GM19240 (cell line): ENCODE data around the gene C5orf34.
"Not testable (repeated sequence)": the region's sequence is repeated elsewhere in the genome, so short reads cannot be mapped to it uniquely, and the experiment has no call there.

Experiments used
- DNase-seq: peaks from one replicate; pipeline ENCODE4 v3.0.0; 2011; ENCODE audit warnings: low spot score; ENCODE audit not compliant: insufficient read length

C5orf34 gene

DNA sequence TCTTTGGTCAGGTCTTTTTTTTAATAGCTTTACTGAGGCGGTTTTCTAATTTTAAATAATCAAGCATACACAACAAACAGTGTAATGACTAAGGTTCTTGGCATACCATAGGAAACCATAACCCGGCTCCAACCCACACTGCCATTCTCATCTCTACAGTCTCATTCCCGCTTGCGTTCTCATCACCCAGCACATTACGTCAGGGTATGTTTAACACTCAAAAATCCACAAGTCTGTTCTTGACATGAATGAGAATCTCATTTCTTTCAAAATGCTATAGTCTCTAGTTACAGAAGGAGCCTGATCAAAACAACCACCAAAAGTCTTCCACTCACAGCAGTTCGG is 505 bp downstream of the C5orf34 start:
- no peak for DNase-seq

DNA sequence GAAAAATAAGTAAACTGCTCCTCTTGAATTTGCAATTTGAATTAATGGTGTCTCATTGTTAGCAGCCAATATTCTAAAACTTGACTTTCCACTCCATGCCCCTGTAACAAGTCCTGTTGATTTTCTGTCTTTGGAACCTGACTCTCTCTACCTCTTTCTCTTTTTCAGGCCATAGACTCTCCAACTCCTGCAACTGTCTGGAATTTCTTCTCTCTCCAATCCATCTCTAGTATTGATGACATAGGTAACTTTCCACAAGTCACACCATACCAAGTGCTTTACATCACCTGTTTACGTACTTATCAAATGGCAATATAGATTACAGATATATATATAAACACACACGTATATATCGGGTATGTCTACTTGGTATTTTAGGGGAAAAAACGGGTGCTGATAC is 923 bp downstream of the C5orf34 start:
- DNase-seq, result no peak

DNA sequence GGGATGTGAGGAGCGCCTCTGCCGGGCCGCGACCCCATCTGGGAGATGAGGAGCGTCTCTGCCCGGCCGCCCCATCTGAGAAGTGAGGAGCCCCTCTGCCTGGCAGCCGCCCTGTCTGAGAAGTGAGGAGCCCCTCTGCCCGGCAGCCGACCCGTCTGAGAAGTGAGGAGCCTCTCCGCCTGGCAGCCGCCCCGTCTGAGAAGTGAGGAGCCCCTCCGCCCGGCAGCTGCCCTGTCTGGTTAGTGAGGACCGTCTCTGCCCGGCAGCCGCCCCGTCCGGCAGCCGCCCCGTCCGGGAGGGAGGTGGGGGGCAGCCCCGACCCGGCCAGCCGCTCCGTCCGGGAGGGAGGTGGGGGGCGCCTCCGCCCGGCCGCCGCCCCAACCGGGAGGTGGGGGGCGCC is 3.9 kb downstream of the C5orf34 start:
- DNase-seq, result not testable (repeated sequence)

DNA sequence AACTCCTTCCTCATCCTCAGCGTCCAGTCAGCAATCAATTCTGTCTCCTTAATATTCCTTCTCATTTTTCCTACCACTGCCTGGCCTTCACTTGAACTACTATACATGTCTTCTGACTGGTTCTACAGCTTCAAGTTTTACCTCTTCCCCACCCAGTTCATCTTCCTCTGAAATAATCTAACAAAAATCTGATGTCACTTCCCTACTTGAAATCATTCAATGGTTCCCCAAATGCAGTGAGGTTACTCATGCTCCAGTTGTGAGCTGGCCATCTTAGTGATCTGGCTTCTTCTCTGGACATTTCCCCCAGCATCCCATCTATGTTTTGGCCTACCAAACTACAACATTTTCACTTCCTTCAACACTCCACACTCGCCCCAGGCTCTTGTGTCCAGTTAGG is 16.4 kb downstream of the C5orf34 start:
- DNase-seq, result no peak

DNA sequence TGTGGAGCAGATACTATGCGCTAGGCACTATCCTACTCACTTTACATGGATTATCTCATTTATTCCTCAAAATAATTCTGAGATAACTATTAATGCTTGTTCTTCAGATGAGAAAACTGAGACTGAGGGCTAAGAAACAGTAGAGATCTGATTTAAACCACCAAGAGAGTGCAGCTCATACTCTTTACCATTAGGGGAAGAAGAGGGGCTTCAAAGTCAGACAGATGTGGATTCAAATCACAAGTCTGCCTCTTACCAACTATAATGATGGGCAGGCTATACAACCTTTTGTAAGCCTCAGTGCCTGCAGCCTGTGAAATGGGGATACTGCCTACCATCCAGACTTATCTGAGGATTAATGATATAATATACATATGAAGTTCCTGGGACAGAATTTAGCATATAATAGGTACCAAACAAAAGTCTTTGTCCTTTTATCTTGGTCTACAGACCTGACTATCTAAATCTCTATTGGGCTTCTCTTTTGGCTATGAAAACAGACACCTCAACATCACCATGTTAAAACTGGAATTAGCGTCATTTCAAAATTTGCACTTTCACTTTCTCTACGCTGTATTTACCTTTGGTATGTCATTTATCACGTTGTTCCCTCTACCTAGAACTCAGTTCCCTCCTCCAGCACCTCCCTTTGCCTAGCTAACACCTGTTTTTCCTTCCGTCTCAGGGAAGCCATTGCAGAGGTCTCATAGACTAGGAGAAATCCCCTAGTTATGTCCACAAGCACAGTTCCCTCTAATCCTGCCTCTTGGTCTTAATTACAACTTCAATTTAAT is 17.4 kb downstream of the C5orf34 start:
- DNase-seq, result no peak

DNA sequence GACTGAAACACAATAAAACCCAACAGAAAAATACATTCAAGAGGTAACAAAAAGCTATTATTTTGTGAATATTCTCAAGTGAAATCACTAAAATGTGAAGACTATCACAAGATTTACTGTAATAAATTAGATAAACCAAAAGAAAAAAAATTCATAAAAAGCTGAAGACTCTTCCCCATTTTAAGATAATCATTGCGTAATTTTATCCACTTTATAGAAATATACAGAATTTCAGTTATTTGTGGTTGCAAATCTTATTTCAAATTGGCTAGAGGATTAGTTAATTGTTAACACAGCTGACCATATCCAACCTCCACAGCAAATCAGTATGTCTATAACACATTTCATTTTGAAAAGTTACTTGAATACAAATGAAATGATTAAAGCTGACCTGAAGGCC is 23.6 kb downstream of the C5orf34 start:
- DNase-seq, result no peak

DNA sequence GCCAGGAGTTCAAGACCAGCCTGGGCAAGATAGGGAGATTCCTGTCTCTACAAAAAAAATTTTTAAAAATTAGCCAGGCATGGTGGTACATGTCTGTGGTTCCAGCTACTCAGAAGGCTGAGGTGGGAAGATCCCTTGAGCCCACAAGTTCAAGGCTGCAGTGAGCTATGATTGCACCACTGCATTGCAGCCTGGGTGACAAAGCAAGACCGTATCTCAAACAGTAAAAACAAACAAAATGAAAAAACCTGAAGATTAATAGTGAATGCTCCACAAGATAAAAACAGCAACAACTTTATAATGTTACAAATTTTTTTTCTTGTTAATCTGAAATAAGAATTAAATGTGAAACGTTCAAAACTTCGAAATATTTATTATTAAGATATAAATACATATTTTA is 28.6 kb downstream of the C5orf34 start:
- no peak for DNase-seq

DNA sequence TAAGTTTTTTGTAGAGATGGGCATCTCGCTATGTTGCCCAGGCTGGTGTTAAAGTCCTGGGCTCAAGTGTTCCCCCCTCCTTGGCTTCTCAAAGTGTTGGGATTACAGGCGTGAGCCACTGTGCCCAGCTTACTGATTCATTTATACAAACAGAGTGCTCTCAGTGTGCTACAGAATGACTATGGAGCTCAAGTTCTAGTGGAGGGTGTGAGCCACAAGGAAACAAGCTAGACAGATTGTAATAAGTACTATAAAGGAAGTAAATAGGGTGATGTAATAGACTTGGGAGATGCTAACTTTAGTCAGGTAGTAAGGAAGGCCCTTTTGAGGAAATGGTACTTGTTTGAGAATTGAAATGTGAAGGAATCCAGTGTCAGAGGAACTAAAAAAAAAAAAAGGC is 29.5 kb downstream of the C5orf34 start:
- no peak for DNase-seq

DNA sequence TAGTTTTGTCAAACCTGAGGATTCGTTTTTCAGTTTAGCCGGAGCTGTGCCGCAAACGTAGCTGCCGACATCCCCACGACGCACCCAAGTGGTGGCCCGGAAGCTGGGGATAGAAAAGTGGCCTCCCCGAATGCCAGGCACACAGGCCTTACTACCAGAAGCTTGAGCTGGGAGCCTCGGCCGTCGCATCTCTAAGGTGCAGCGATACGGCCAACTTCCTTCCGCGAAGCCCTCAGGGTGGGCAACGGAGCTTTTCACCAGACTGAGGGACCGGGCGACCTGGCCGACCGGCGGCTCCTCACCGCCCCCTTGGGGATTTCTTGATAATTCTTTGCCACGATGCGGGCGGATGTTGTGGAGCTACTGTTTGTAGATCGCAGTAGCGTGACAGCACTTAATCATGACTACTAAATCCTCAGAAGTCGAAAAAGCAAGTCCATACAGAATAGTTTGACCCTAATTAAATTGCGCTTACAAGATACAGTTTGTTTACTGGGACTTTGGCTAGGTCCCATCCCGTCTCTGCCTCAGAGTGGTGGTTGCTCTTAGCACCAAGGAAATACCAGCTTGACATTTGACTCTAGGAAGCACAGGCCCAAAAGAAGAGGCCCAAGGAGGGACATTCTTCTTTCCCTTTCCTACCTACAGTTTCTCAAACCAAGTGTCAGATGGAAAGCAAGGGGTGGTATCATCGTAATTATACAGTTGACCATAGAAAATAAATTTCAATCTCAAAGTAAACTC is 30.7 kb downstream of the C5orf34 start:
- peak; percentile 53 for DNase-seq

DNA sequence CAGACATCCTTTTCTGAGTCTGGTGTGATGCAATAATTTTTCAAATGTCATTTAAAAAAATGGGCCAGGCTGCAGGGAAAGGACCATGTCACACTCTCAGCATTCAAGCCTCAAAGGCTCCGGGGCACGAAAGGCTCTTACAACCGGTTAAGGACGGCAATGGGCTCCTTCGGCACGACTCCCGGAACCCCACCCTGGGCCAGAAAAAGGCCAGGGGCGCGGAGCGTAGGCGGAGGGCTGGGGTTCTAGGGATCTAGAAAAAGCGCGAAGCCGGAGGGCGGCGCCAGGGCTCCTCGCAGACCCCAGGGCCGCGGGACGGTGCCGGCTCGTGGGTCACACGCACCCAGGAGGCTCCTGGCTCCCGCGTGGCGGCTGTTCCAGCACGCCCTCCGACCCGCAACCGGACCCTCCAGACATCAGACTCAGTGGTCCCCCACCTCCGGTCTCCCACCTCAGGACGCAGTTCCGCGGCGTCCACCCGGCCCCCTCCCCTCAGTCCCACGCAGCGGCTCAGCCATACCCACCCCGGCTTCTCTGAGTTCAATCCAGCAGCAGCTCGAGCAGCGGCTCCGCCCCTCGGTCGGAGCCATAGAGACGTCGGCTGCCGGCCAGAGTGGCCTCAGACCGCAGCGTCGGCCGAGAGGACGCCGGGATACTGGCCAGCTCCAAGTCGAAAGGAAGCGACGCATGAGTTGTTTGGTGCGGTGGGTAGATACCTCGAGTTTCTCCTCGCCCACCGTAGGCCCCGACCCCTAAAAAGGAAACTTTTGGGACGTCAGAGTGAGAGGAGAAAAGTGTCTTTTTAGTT is 31.4 kb downstream of the C5orf34 start, which contains the start of gene TMEM267:
Gene TMEM267, minus strand, starts transcription at position 568 of the 808 bp plus-strand sequence. CDS start 29,896 bp downstream, outside the sequence.
- DNase-seq, result peak; percentile 59

DNA sequence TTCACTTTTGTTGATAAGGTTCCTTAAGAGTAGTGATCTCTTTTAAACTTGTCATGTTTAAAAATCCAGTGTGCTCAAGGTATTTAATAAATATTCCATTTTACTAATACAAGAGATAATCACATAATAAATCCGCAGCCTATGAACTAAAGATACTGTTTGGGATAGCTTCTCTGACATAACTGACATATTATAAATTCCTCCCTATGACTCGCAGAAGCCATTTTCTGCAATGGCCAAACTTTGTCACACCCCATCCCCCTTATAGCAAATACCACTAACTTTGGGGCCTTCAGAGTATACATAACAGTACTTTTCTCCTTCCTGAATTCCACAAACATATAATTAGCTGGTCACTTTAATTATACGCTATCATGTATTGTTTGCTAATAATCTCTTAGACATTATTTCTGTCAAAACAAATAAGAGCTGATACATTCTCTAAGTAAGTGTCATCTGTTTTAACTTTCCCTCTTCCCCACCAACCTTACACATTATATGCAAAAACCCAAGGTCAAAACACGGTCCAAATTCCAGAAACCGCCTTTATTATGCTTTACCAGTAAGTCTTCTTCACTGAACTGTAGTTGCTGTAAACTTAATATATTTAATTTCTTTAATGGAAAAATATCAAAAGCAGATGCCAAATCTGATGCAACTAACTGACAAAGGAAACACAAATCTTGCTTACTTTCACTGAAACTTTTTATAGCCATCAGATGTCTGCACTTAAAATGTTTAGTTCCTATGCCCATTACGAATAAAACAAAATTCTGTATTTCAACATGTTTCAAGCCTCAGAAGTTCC is 32.3 kb downstream of the C5orf34 start:
- DNase-seq, result no peak

DNA sequence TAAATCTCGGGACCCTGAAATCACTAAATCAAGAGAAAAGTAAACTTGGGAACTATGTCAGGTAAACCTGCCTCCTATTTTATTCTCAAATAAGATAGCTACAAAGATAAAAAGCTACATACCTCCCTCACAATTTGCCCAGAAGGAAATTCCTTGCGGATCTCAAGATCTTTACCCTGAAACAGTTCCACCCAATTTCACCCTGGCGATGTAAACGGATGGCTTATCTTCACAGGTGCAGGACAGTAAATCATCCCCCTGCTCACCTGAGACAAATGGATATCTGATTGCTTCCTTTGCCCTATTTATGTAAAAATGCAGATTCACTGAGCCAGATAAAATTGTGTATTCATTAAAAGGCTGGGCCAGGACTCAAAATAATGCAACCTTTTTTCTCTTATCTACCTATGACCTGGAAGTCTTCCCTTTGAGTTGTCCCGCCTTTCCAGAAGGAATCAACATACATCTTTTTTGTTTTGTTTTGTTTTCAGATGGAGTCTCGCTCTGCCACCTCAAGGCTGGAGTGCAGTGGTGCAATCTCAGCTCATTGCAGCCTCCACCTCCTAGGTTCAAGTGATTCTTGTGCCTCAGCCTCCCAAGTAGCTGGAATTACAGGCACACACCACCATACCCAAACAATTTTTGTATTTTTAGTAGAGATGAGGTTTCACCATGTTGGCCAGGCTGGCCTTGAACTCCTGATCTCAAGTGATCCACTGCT is 45.1 kb downstream of the C5orf34 start:
- DNase-seq, result no peak

DNA sequence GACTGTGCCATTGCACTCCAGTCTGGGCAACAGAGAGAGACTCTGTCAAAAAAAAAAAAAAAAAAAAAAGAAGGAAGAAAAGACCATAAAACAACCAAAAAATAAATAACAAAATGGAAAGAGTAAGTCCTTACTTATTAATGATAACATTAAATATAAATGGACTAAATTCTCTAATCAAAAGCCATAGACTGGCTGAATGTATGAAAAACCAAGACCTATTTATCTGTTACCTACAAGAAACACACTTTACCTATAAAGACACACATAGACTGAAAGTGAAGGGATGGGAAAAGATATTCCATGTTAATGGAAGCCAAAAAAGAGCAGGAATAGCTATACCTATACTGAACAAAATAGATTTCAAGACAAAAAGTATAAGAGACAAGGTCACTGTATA is 47.8 kb downstream of the C5orf34 start:
- DNase-seq, result no peak

DNA sequence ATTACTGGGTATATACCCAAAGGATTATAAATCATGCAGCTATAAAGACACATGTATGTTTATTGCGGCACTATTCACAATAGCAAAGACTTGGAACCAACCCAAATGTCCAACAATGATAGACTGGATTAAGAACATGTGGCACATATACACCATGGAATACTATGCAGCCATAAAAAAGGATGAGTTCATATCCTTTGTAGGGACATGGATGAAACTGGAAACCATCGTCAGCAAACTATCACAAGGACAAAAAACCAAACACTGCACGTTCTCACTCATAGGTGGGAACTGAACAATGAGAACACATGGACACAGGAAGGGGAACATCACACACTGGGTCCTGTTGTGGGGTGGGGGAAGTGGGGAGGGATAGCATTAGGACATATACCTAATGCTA is 49.5 kb downstream of the C5orf34 start:
- DNase-seq, result not testable (repeated sequence)

DNA sequence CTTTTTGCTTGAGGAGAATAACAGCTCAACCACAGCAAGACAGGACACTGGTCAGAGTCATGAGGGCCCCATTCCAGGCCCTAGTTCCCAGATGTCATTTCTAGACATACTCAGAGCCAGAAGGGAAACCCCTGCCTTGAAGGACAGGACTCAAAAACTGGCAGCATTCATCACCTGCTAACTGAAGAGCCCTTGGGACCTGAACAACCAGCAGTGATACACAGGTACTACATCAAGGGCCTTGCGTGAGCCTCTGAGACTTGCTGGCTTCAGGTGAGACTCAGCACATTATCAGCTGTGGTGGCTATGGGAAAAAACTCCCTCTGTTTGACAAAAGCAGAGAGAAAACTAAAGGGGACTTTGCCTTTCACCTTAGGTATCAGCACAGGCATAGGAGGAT is 53.9 kb downstream of the C5orf34 start:
- no peak for DNase-seq

DNA sequence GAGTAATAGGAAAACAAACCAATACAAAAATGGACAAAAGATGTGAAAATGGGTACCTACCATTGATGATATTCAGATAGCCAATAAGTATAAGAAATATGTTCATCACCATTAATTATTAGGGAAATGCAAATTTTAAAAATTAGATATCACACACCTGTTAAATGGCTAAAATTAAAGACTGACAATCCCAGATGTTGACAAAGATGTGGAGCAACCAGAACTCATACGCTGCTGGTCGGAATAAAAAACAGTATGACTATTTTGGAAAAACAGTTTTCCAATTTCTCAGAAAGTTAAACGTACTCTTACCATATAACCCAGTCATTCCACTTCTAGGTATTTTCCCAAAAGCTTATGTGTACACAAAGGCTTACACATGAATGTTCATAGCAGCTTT is 58.4 kb downstream of the C5orf34 start:
- DNase-seq, result no peak

DNA sequence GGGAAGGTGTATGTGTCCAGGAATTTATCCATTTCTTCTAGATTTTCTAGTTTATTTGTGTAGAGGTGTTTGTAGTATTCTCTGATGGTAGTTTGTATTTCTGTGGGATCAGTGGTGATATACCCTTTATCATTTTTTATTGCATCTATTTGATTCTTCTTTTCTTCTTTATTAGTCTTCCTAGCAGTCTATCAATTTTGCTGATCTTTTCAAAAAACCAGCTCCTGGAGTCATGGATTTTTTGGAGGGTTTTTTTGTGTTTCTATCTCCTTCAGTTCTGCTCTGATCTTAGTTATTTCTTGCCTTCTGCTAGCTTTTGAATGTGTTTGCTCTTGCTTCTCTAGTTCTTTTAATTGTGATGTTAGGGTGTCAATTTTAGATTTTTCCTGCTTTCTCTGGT is 73.4 kb downstream of the C5orf34 start:
- DNase-seq, result not testable (repeated sequence)

DNA sequence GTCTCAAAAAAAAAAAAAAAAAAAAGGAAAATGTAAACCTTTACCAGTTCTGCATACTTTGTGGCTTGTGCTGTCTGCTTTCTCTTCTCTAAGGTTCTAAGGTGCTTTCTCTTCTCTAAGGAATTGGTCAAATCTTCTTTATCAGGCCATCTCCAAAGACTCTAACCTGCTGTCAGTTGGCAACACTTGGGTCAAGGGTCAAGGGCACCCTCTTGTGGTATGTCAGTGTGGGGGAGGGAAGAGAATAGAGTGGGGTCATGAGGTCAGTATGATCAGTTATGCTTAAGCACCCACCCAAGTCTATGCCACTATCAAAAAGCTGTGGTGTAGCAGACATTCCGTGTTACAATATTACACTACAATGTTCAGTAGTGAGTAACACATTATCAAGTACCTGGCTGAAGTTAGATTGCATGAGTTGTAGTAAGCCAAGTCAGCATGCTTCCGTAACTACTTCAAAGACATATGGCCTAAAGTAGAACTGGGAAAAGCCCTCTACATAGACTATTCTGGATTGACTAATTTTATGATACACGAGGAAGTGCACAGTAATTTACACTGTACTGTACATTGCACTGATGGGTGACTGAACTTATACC is 77.8 kb downstream of the C5orf34 start:
- no peak for DNase-seq
